ENCODE measurements around the gene ALOXE3. TPM values are rescaled to one million over a fixed set of nuclear protein-coding genes. Genes with fewer than 3 reads are reported as not detected.

ALOXE3 gene
- polyA plus RNA-seq, 1 experiment: 0.04 TPM

DNA sequence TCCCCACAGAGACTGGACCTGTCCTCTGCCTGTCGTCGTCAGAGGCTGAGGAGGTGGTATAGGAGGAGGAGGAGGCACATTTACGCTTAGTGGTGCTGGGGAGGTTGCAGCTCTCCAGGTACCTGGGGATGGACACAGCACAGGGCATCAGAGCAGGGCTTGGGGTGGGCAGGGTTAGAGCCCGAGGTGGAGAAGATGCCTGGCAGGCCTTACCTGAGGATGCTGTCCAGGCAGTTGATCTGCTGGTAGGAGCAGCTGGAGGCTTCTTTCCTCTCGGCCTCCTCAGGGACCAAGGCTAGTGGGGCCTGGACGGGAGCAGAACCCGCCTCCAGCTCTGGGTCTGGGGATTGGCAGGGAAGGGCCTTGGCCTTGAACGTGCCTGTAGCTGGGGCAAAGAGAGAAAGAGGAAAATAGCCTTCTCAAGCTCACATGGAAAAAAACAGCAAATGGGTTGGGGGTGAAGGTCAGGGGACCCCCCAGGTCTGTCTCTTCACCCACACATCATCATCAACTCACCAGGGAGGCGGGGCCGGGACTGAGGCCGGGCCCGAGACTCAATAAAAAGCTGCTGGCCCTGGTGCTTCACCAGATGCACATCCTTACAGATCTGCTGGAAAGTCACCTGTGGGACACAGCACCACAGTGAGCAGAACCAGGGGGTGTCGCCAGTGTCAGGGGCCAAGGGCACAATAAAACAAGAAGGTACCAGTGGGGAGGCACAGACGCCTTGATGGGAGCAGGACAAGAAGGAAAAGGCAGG is 28.2 kb upstream of the ALOXE3 start:
- no peak for TF ChIP-seq CTCF (IDR thresholded peaks at IDR 0.05; ENCODE audit: low read depth, low read length)
- Histone ChIP-seq H3K9me3 (ENCODE audit: control insufficient read depth, insufficient read depth, low read length) (no peaks in the 10 kb centered on the region; the same call in 1 of the 2 replicates), H3K27ac (ENCODE audit: low read depth, low read length) (no peak overlapping the region), H3K27me3 (ENCODE audit: control insufficient read depth, insufficient read depth, low read length) (no peaks in the 10 kb centered on the region), H3K4me3 (ENCODE audit: low read depth, low read length) (no peak overlapping the region)
- CTCF ChIA-PET: interaction anchor here (0.6 to 1.1 kb wide), 2 partner anchors 8 to 86 kb away, joined by 3 to 4 read pairs; no protein-coding TSS in a partner anchor
- no peak for DNase-seq (ENCODE audit: low read depth, low spot score)
- POLR2A ChIA-PET: no interaction called here

DNA sequence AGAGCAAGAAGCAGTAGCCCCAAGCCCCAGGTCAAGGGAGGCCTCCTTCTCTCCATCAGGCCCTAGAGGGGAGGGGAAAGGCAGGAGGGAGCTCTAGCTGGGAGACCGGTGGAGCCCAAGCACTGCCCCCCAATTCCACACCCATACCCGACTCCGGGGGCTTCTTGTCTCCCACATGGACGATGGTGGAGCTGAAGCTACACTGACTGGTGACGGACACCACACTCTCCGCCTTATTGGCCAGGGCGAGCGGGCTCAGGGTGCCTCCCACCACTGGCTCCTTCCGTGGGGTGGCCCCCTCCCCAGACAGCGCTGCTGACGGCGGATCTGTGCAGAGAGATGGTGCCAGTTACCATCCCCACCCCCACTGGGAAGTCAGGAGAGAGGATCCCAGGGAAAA is 27.5 kb upstream of the ALOXE3 start:
- no peak for TF ChIP-seq CTCF (IDR thresholded peaks at IDR 0.05; ENCODE audit: low read depth, low read length)
- no peak overlapping the region for H3K27ac ChIP-seq (ENCODE audit: low read depth, low read length)
- DNase-seq (ENCODE audit: low read depth, low spot score): no peak
- POLR2A ChIA-PET: no interaction called here
- H3K27me3 ChIP-seq (ENCODE audit: control insufficient read depth, insufficient read depth, low read length): no peaks in the 10 kb centered on the region
- CTCF ChIA-PET: interaction anchor here (0.6 kb wide), 1 partner anchor 85 kb away, joined by 3 read pairs; no protein-coding TSS in a partner anchor
- H3K4me3 ChIP-seq (ENCODE audit: low read depth, low read length): no peak overlapping the region
- no peaks in the 10 kb centered on the region; the same call in 1 of the 2 replicates for H3K9me3 ChIP-seq (ENCODE audit: control insufficient read depth, insufficient read depth, low read length)

DNA sequence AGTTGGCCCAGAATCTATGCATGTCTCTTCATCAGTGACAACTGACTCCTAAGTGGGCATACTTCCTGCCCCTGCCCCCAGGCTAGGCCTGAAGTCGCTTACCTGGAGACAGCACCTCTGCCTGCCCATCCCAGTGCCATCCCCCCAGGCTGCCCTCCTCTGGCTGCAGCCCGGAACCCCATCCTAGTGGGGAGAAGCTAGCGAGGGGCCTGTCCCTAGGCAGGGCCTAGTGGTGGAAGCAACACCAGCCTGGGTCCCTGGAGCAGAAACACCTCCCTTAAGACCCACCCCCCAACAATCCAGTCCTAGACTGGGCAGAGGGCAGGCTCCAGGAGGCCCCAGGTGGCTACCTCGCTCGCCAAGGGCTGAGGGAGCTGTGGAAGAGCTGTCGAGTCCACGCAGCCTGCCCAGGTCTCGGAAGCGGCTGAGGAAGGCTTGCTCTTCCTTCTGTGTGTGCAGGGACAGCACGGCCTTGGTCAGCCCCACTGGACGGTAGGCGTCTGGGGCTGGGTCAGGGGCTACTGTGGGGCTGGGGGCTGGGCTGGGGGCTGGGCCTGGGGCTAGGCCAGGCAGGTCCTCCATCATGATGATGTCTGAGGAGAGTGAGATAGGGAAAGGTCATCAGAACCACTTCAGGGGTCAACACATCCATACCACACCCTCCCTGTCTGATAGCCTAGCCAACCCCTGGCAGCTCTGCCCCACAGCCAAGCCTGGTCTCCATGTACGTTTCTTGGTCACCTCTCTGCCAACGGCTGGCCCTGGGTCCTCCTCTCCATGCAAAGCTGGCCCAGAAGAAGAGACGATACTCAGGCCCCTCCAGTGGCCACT is 26.3 kb upstream of the ALOXE3 start:
- no peaks in the 10 kb centered on the region; the same call in 1 of the 2 replicates for H3K9me3 ChIP-seq (ENCODE audit: control insufficient read depth, insufficient read depth, low read length)
- no peak for TF ChIP-seq CTCF (IDR thresholded peaks at IDR 0.05; ENCODE audit: low read depth, low read length)
- H3K4me3 ChIP-seq (ENCODE audit: low read depth, low read length): no peak overlapping the region
- H3K27me3 ChIP-seq (ENCODE audit: control insufficient read depth, insufficient read depth, low read length): no peaks in the 10 kb centered on the region
- ChIA-PET CTCF (no interaction called here), POLR2A (no interaction called here)
- no peak for DNase-seq (ENCODE audit: low read depth, low spot score)
- H3K27ac ChIP-seq (ENCODE audit: low read depth, low read length): no peak overlapping the region

DNA sequence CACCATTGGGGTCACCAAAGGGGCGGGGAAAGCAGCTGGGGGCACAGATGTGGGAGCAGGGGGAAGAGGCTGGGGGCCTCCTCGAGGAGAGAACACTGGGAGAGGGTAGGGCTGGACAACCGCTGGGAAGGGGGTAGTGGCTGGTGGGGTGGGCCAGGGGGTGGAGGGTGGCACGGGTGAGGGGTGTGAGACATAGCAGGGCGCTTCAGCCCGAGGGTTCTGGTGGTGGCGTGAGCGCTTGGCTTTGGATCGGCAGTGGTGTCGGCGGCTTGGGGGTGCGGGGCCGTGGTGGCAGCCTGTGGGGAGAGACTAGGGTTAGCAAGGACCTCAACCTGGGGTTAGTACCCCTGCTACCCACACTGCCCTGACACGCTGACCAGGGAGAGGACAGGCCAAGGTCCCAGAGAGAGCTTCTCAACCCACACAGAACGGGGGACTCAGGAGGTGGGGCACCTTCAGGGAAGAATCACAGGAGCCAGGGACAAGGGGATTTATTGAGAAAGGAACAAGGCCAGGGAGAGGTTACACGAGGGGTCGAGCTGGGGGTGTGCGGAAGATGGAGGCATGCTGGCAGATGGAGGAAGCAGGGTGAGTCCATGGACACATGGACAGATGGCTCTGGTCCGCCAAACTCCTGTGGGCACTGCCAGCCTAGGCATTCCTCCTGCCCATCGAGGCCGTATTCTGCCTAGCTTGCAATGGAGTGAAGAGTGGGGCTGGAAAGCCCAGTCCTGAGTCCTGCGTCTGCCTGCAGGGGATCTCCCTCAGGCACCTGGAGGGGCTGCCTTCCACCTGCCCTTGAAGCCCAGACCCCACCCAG is 25.5 kb upstream of the ALOXE3 start:
- Histone ChIP-seq H3K27ac (ENCODE audit: low read depth, low read length) (no peak overlapping the region), H3K4me3 (ENCODE audit: low read depth, low read length) (no peak overlapping the region), H3K27me3 (ENCODE audit: control insufficient read depth, insufficient read depth, low read length) (no peaks in the 10 kb centered on the region), H3K9me3 (ENCODE audit: control insufficient read depth, insufficient read depth, low read length) (no peaks in the 10 kb centered on the region; the same call in 1 of the 2 replicates)
- no peak for TF ChIP-seq CTCF (IDR thresholded peaks at IDR 0.05; ENCODE audit: low read depth, low read length)
- DNase-seq (ENCODE audit: low read depth, low spot score): no peak
- CTCF ChIA-PET: no interaction called here
- POLR2A ChIA-PET: no interaction called here

Measured in AG04450 (cell line).